Stimulated activated naive CD8-positive, alpha-beta T cell treated with anti-CD3 and anti-CD28 coated beads, Interleukin-15, amount 100 ng/mL, for 72 hours (primary cell): ENCODE measurements around the gene CCR3.

Experiments used
- ATAC-seq: fragments of 150-1000 bp; cut with Tn5 transposase; 2 replicates; pipeline ENCODE4 v1.10.0; 2021; ENCODE audit warnings: mild to moderate bottlenecking, moderate library complexity
- DNase-seq, 2 donors: peaks; one replicate each; pipeline ENCODE4 v3.0.0; 2021 to 2022
- H3K27ac Mint-ChIP-seq, 2 donors: one replicate each; pipeline ENCODE4 v1.8.0; 2022; ENCODE audit warnings: mild to moderate bottlenecking in 2 of 2, mixed read lengths in 2 of 2, moderate library complexity in 2 of 2
- H3K27me3 Mint-ChIP-seq: one replicate; pipeline ENCODE4 v1.8.0; 2022; ENCODE audit warnings: mixed read lengths
- H3K4me1 Mint-ChIP-seq: one replicate; pipeline ENCODE4 v1.8.0; 2022; ENCODE audit warnings: mild to moderate bottlenecking, mixed read lengths
- H3K4me3 Mint-ChIP-seq, 2 donors: one replicate each; pipeline ENCODE4 v1.8.0; 2022; ENCODE audit warnings: mild to moderate bottlenecking in 2 of 2, mixed read lengths in 2 of 2, moderate library complexity in 1 of 2
- H3K9me3 Mint-ChIP-seq, 2 donors: one replicate each; pipeline ENCODE4 v1.8.0; 2022; ENCODE audit warnings: mixed read lengths in 2 of 2

CCR3 gene

GRCh38 chr3:46293991-46294833, 52.0 kb downstream of the CCR3 start:
- Mint-ChIP-seq H3K9me3 (no peaks in the 10 kb centered on the region), H3K27me3 (no peaks in the 10 kb centered on the region), H3K4me3 (peak overlapping the region; percentile 74 to 77), H3K4me1 (peaks cover 76% of the 10 kb centered on the region), H3K27ac (peak overlapping the region; percentile 67 to 75)
- peak; percentile 94 for ATAC-seq
- DNase-seq, result peak; percentile 70 to 86

- Mint-ChIP-seq H3K4me3 (no peak overlapping the region), H3K9me3 (no peaks in the 10 kb centered on the region)
These were observed 54.6 kb downstream of the CCR3 start for GRCh38 chr3:46296826-46297225.

GRCh38 chr3:46297658-46298423, 55.6 kb downstream of the CCR3 start:
- H3K9me3 Mint-ChIP-seq, result no peaks in the 10 kb centered on the region
- H3K27ac Mint-ChIP-seq, result no peak overlapping the region
- peaks cover 99% of the 10 kb centered on the region for H3K4me1 Mint-ChIP-seq
- DNase-seq (no peak), ATAC-seq (no peak)
- H3K27me3 Mint-ChIP-seq, result no peaks in the 10 kb centered on the region
- peak overlapping the region in 1 of 2 donors; percentile 1 for H3K4me3 Mint-ChIP-seq

More at GRCh38 chr3:46296826-46297225, 54.6 kb downstream of the CCR3 start:
- H3K27ac Mint-ChIP-seq, result no peak overlapping the region
- H3K4me1 Mint-ChIP-seq, result peaks cover 93% of the 10 kb centered on the region
- DNase-seq, result no peak
- no peak for ATAC-seq
- H3K27me3 Mint-ChIP-seq, result no peaks in the 10 kb centered on the region

GRCh38 chr3:46298871-46299607, 56.8 kb downstream of the CCR3 start:
- Mint-ChIP-seq H3K4me1 (peaks cover 87% of the 10 kb centered on the region), H3K9me3 (no peaks in the 10 kb centered on the region), H3K27me3 (no peaks in the 10 kb centered on the region), H3K27ac (peak overlapping the region; percentile 91 to 92), H3K4me3 (peak overlapping the region; percentile 62 to 69)
- ATAC-seq, result peak; percentile 95
- DNase-seq, result peak; percentile 58 to 81

GRCh38 chr3:46299608-46300460, 57.6 kb downstream of the CCR3 start:
- ATAC-seq (peak; percentile 49), DNase-seq (peak in 1 of 2 donors; percentile 50)
- Mint-ChIP-seq H3K4me3 (peak overlapping the region; percentile 62 to 69), H3K27me3 (no peaks in the 10 kb centered on the region), H3K9me3 (no peaks in the 10 kb centered on the region), H3K27ac (peak overlapping the region; percentile 91 to 92), H3K4me1 (peaks cover 79% of the 10 kb centered on the region)

- DNase-seq (no peak), ATAC-seq (no peak)
- H3K27me3 Mint-ChIP-seq, result no peaks in the 10 kb centered on the region
- H3K9me3 Mint-ChIP-seq, result no peaks in the 10 kb centered on the region
- no peak overlapping the region for H3K27ac Mint-ChIP-seq
- peaks cover 73% of the 10 kb centered on the region for H3K4me1 Mint-ChIP-seq
- peak overlapping the region; percentile 28 to 62 for H3K4me3 Mint-ChIP-seq
These were observed 58.2 kb downstream of the CCR3 start for GRCh38 chr3:46300461-46300789.

- Mint-ChIP-seq H3K9me3 (no peaks in the 10 kb centered on the region), H3K4me1 (peaks cover 65% of the 10 kb centered on the region), H3K27ac (no peak overlapping the region), H3K4me3 (peak overlapping the region; percentile 2 to 49), H3K27me3 (no peaks in the 10 kb centered on the region)
- ATAC-seq (no peak), DNase-seq (no peak)
These were observed 59.0 kb downstream of the CCR3 start for GRCh38 chr3:46301122-46301835.

GRCh38 chr3:46303240-46303639, 61.0 kb downstream of the CCR3 start:
- ATAC-seq, result no peak
- Mint-ChIP-seq H3K27ac (peak overlapping the region in 1 of 2 donors; percentile 19), H3K9me3 (no peaks in the 10 kb centered on the region), H3K4me1 (peaks cover 45% of the 10 kb centered on the region), H3K4me3 (no peak overlapping the region), H3K27me3 (peaks cover 15% of the 10 kb centered on the region)
- DNase-seq, result no peak

GRCh38 chr3:46304739-46305138, 62.5 kb downstream of the CCR3 start:
- DNase-seq (no peak), ATAC-seq (no peak)
- Mint-ChIP-seq H3K27me3 (peaks cover 26% of the 10 kb centered on the region), H3K27ac (no peak overlapping the region), H3K4me1 (peaks cover 30% of the 10 kb centered on the region), H3K9me3 (no peaks in the 10 kb centered on the region), H3K4me3 (no peak overlapping the region)

GRCh38 chr3:46312991-46313390, 70.7 kb downstream of the CCR3 start:
- peaks cover 12% of the 10 kb centered on the region for H3K4me1 Mint-ChIP-seq
- no peak overlapping the region for H3K4me3 Mint-ChIP-seq
- no peak for ATAC-seq
- no peak overlapping the region for H3K27ac Mint-ChIP-seq
- H3K9me3 Mint-ChIP-seq, result peaks cover 14 to 23% of the 10 kb centered on the region in 2 donors
- H3K27me3 Mint-ChIP-seq, result peaks cover 37% of the 10 kb centered on the region
- no peak for DNase-seq

GRCh38 chr3:46314517-46314916, 72.3 kb downstream of the CCR3 start:
- Mint-ChIP-seq H3K27ac (no peak overlapping the region), H3K4me1 (peaks cover 12% of the 10 kb centered on the region), H3K4me3 (no peak overlapping the region), H3K9me3 (peaks cover 20 to 27% of the 10 kb centered on the region in 2 donors), H3K27me3 (peaks cover 24% of the 10 kb centered on the region)
- no peak for DNase-seq
- ATAC-seq, result peak; percentile 89

- peaks cover 28% of the 10 kb centered on the region for H3K27me3 Mint-ChIP-seq
- H3K9me3 Mint-ChIP-seq, result peaks cover 20 to 27% of the 10 kb centered on the region in 2 donors
- H3K4me3 Mint-ChIP-seq, result no peak overlapping the region
- ATAC-seq, result no peak
- DNase-seq, result no peak
- H3K4me1 Mint-ChIP-seq, result peaks cover 12% of the 10 kb centered on the region
- H3K27ac Mint-ChIP-seq, result no peak overlapping the region
These were observed 73.9 kb downstream of the CCR3 start for GRCh38 chr3:46316206-46316605.
